ENCODE measurements around the gene HOOK2.

The HOOK2 gene

DNA sequence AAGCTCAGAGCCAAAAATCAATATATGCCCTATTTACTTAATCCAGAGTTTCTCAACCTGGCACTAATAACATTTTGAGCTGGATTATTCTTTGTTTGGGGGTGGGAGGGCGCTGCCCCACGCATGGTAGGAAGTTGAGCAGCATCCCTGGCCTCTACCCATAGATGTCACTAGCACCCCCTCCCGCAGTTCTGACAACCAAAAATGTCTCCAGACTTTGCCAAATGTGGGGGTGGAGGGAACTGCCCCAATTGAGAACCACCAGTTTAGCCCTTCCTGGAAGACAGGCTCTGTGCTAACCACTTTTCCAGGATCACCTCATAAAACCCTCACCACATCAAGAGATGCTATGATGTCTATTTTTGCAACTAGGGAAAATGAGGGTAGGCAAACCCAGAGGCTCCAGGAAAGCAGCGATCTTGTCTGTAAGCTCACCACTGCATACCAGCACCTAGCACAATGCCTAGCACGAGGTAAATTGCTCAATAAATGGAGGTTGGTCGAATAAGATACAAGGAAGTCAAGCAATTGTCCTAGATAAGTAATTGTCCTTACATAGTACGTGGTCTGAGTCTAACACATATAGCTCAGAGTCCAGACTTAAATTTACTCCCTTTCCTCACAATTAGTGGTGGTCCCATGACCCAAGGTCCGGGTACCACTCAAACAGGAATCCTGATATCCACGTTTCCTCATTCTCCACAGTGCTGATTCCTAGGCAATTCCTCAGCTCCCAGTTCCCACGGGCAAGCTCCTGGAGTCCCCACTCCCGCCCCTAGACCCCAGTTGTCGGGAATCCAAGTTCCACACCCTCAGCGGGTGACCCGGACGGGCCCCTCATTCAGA lies 41.8 kb downstream of the HOOK2 start:
- Histone ChIP-seq H3K18ac (ENCODE audit: low read length) (peak overlapping the region; percentile 98), H2AFZ (ENCODE audit: insufficient read depth, low read length, poor library complexity) (no peak overlapping the region), H3K9me3 (ENCODE audit: insufficient read depth, low read depth, low read length) (peaks cover 2% of the 10 kb centered on the region), H2BK12ac (ENCODE audit: low read length) (no peak overlapping the region), H2BK120ac (ENCODE audit: insufficient read depth, low read length, poor library complexity) (peak overlapping the region; percentile 89), H2AK5ac (ENCODE audit: low read length) (peak overlapping the region; percentile 90), H3K36me3 (ENCODE audit: control insufficient read depth in 1 of 2, insufficient read depth in 2 of 2, low read length in 2 of 2) (peaks cover 34 to 35% of the 10 kb centered on the region in 2 experiments), H3K4me1 (ENCODE audit: control insufficient read depth in 1 of 2, insufficient read depth in 2 of 2, low read length in 2 of 2) (peaks cover 8 to 18% of the 10 kb centered on the region in 2 experiments), H2BK5ac (ENCODE audit: low read depth, low read length, poor library complexity) (peak overlapping the region; percentile 97), H3K27me3 (ENCODE audit: insufficient read depth, low read length) (no peaks in the 10 kb centered on the region), H4K12ac (ENCODE audit: low read depth, low read length) (peak overlapping the region; percentile 98), H4K8ac (ENCODE audit: low read depth, low read length) (peak overlapping the region; percentile 99), H3K79me2 (ENCODE audit: control insufficient read depth, insufficient read depth, low read length, poor library complexity) (peaks cover 26% of the 10 kb centered on the region), H3K27ac (ENCODE audit: low read depth, low read length) (peak overlapping the region; percentile 85), H3K79me1 (ENCODE audit: low read length) (peaks cover 11% of the 10 kb centered on the region), H3K23ac (ENCODE audit: low read length) (no peak overlapping the region), H3K4me2 (ENCODE audit: low read length) (peak overlapping the region; percentile 83), H3K9ac (ENCODE audit: low read length) (peak overlapping the region; percentile 97), H3K4me3 (ENCODE audit: low read depth, low read length) (peak overlapping the region; percentile 97), H4K91ac (ENCODE audit: low read depth, low read length) (peak overlapping the region; percentile 98), H3K4ac (ENCODE audit: low read depth, low read length) (peak overlapping the region; percentile 100), H3K14ac (ENCODE audit: low read length) (peak overlapping the region; percentile 99)
- DNase-seq, result peak; percentile 76 to 86
- WGBS (ENCODE audit: extremely low coverage, insufficient coverage, insufficient read length), result no CpG with 5 or more reads among the region's 15 CpGs

DNA sequence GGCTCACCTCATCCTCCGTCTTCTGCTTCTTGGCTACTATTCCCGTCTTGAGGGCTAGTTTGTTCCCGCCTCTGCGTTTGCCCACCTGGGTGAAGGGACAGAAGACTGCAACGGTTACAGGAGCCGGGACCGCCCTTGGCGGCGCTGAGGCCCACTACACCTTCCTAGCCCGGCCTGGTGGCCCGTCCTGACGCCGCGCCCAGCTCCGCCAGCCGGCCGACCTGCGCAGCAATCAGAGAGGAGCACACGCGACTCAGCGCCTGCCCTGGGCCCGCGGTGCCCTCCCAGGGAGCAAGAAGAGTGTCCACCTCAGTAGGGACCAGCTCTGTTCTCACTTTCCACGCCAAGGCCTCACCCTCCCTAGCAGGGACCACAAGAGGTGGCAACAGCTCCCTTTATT lies 44.0 kb downstream of the HOOK2 start:
- Histone ChIP-seq H3K18ac (ENCODE audit: low read length) (no peak overlapping the region), H3K4me1 (ENCODE audit: control insufficient read depth in 1 of 2, insufficient read depth in 2 of 2, low read length in 2 of 2) (peaks cover 2 to 11% of the 10 kb centered on the region in 2 experiments), H3K14ac (ENCODE audit: low read length) (no peak overlapping the region), H3K4ac (ENCODE audit: low read depth, low read length) (peak overlapping the region; percentile 13), H2AFZ (ENCODE audit: insufficient read depth, low read length, poor library complexity) (no peak overlapping the region), H3K9me3 (ENCODE audit: insufficient read depth, low read depth, low read length) (peaks cover 4% of the 10 kb centered on the region), H4K8ac (ENCODE audit: low read depth, low read length) (no peak overlapping the region), H3K27ac (ENCODE audit: low read depth, low read length) (no peak overlapping the region), H2BK120ac (ENCODE audit: insufficient read depth, low read length, poor library complexity) (no peak overlapping the region), H2BK5ac (ENCODE audit: low read depth, low read length, poor library complexity) (no peak overlapping the region), H3K23ac (ENCODE audit: low read length) (no peak overlapping the region), H3K27me3 (ENCODE audit: insufficient read depth, low read length) (no peaks in the 10 kb centered on the region), H3K79me2 (ENCODE audit: control insufficient read depth, insufficient read depth, low read length, poor library complexity) (peaks cover 22% of the 10 kb centered on the region), H4K12ac (ENCODE audit: low read depth, low read length) (no peak overlapping the region), H2AK5ac (ENCODE audit: low read length) (no peak overlapping the region), H3K4me2 (ENCODE audit: low read length) (no peak overlapping the region), H3K79me1 (ENCODE audit: low read length) (peaks cover 7% of the 10 kb centered on the region), H3K9ac (ENCODE audit: low read length) (no peak overlapping the region), H3K4me3 (ENCODE audit: low read depth, low read length) (no peak overlapping the region), H2BK12ac (ENCODE audit: low read length) (no peak overlapping the region), H3K36me3 (ENCODE audit: control insufficient read depth in 1 of 2, insufficient read depth in 2 of 2, low read length in 2 of 2) (peaks cover 36 to 39% of the 10 kb centered on the region in 2 experiments), H4K91ac (ENCODE audit: low read depth, low read length) (no peak overlapping the region)
- WGBS (ENCODE audit: extremely low coverage, insufficient coverage, insufficient read length), result no CpG with 5 or more reads among the region's 24 CpGs
- no peak for DNase-seq

DNA sequence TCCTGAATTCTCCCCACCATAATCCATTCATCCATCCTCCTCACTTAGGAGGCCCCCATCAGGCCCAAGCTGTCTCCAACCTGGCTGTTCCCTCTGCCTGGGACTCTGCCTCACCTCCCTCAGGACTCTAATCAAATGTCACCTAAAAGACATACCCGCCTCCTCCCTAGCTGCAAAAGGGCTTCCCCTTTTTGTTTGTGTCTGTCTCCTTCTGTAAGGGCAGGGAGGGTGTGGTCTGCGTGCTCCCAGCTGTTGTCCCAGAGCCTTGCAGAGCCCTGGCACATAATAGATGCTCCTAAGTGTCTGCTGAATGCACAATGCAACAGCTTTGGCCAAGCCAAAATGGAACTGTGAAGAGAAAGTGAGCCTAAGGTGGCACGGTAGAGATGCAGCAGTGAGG lies 45.3 kb downstream of the HOOK2 start:
- no peak overlapping the region for H3K18ac ChIP-seq (ENCODE audit: low read length)
- no peak overlapping the region for H3K23ac ChIP-seq (ENCODE audit: low read length)
- no peak overlapping the region for H4K12ac ChIP-seq (ENCODE audit: low read depth, low read length)
- no peak overlapping the region for H2AK5ac ChIP-seq (ENCODE audit: low read length)
- no peak overlapping the region for H3K14ac ChIP-seq (ENCODE audit: low read length)
- no peak overlapping the region for H2BK120ac ChIP-seq (ENCODE audit: insufficient read depth, low read length, poor library complexity)
- DNase-seq, result no peak
- H3K4me1 ChIP-seq (ENCODE audit: control insufficient read depth in 1 of 2, insufficient read depth in 2 of 2, low read length in 2 of 2), result peaks cover 2 to 9% of the 10 kb centered on the region in 2 experiments
- H3K36me3 ChIP-seq (ENCODE audit: control insufficient read depth in 1 of 2, insufficient read depth in 2 of 2, low read length in 2 of 2), result peaks cover 36 to 39% of the 10 kb centered on the region in 2 experiments
- no peak overlapping the region for H4K91ac ChIP-seq (ENCODE audit: low read depth, low read length)
- no peak overlapping the region for H2BK12ac ChIP-seq (ENCODE audit: low read length)
- no peak overlapping the region for H3K27ac ChIP-seq (ENCODE audit: low read depth, low read length)
- no CpG with 5 or more reads among the region's 3 CpGs for WGBS (ENCODE audit: extremely low coverage, insufficient coverage, insufficient read length)
- H3K4ac ChIP-seq (ENCODE audit: low read depth, low read length), result no peak overlapping the region
- peaks cover 2% of the 10 kb centered on the region for H3K9me3 ChIP-seq (ENCODE audit: insufficient read depth, low read depth, low read length)
- H3K79me1 ChIP-seq (ENCODE audit: low read length), result peaks cover 7% of the 10 kb centered on the region
- H2BK5ac ChIP-seq (ENCODE audit: low read depth, low read length, poor library complexity), result no peak overlapping the region
- no peak overlapping the region for H2AFZ ChIP-seq (ENCODE audit: insufficient read depth, low read length, poor library complexity)
- H3K79me2 ChIP-seq (ENCODE audit: control insufficient read depth, insufficient read depth, low read length, poor library complexity), result peaks cover 22% of the 10 kb centered on the region
- no peaks in the 10 kb centered on the region for H3K27me3 ChIP-seq (ENCODE audit: insufficient read depth, low read length)
- no peak overlapping the region for H3K4me2 ChIP-seq (ENCODE audit: low read length)
- no peak overlapping the region for H4K8ac ChIP-seq (ENCODE audit: low read depth, low read length)
- no peak overlapping the region for H3K4me3 ChIP-seq (ENCODE audit: low read depth, low read length)
- H3K9ac ChIP-seq (ENCODE audit: low read length), result no peak overlapping the region

DNA sequence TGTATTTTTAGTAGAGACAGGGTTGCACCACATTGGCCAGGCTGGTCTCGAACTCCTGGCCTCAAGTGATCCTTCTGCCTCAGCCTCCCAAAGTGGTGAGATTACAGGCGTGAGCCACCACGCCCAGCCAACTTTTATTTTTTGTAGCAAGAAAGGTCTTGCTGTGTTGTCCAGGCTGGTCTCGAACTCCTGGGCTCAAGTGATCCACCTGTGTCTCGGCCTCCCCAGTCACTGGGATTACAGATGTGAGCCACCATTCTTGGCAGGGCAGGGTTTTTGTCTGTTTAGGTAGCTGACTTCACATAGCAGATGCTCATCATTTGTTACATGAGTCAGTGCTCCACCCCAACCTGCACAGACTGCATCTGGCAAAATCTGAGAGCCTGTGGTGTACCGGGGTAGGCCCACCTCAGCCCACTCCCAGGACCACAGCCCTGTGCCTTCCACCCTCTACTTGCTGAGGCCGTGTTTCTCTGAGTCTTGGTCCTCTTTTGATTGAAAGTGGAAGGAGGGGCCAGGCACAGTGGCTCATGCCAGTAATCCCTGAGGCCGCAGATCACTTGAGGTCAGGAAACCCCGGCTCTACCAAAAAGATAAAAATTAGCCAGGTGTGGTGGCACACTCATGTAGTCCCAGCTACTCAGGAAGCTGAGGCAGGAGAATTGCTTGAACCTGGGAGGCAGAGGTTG lies 47.5 kb downstream of the HOOK2 start:
- no peak overlapping the region for H2BK5ac ChIP-seq (ENCODE audit: low read depth, low read length, poor library complexity)
- no peak overlapping the region for H3K4me2 ChIP-seq (ENCODE audit: low read length)
- H3K79me2 ChIP-seq (ENCODE audit: control insufficient read depth, insufficient read depth, low read length, poor library complexity), result peaks cover 9% of the 10 kb centered on the region
- peaks cover 2% of the 10 kb centered on the region for H3K9me3 ChIP-seq (ENCODE audit: insufficient read depth, low read depth, low read length)
- peaks cover 36 to 39% of the 10 kb centered on the region in 2 experiments for H3K36me3 ChIP-seq (ENCODE audit: control insufficient read depth in 1 of 2, insufficient read depth in 2 of 2, low read length in 2 of 2)
- H2AK5ac ChIP-seq (ENCODE audit: low read length), result no peak overlapping the region
- H3K27me3 ChIP-seq (ENCODE audit: insufficient read depth, low read length), result no peaks in the 10 kb centered on the region
- H3K18ac ChIP-seq (ENCODE audit: low read length), result no peak overlapping the region
- no peak overlapping the region for H2AFZ ChIP-seq (ENCODE audit: insufficient read depth, low read length, poor library complexity)
- no peak for DNase-seq
- no CpG with 5 or more reads among the region's 9 CpGs for WGBS (ENCODE audit: extremely low coverage, insufficient coverage, insufficient read length)
- no peak overlapping the region for H2BK12ac ChIP-seq (ENCODE audit: low read length)
- H3K4me3 ChIP-seq (ENCODE audit: low read depth, low read length), result no peak overlapping the region
- no peak overlapping the region for H3K23ac ChIP-seq (ENCODE audit: low read length)
- no peak overlapping the region for H3K9ac ChIP-seq (ENCODE audit: low read length)
- H3K14ac ChIP-seq (ENCODE audit: low read length), result no peak overlapping the region
- no peak overlapping the region for H4K12ac ChIP-seq (ENCODE audit: low read depth, low read length)
- H3K79me1 ChIP-seq (ENCODE audit: low read length), result peaks cover 6% of the 10 kb centered on the region
- no peak overlapping the region for H2BK120ac ChIP-seq (ENCODE audit: insufficient read depth, low read length, poor library complexity)
- peaks cover 0 to 2% of the 10 kb centered on the region in 2 experiments for H3K4me1 ChIP-seq (ENCODE audit: control insufficient read depth in 1 of 2, insufficient read depth in 2 of 2, low read length in 2 of 2)
- no peak overlapping the region for H3K27ac ChIP-seq (ENCODE audit: low read depth, low read length)
- no peak overlapping the region for H4K91ac ChIP-seq (ENCODE audit: low read depth, low read length)
- H3K4ac ChIP-seq (ENCODE audit: low read depth, low read length), result no peak overlapping the region
- no peak overlapping the region for H4K8ac ChIP-seq (ENCODE audit: low read depth, low read length)

Data from trophoblast cell (in vitro differentiated cells and primary cell).